AG10803 (cell line): ENCODE data around the gene BACE2.
"Not testable (repeated sequence)": the region's sequence is repeated elsewhere in the genome, so short reads cannot be mapped to it uniquely, and the experiment has no call there.

Experiments
- DNase-seq: peaks from one replicate; pipeline ENCODE4 v3.0.0; 2010; ENCODE audit warnings: low read depth
- H3K4me3 ChIP-seq: 2 replicates; pipeline ENCODE4 v1.5.1; 2011; ENCODE audit warnings: mild to moderate bottlenecking, low read length, control low read depth
- TF ChIP-seq, protein P1 (sequence below): conservative IDR thresholded peaks from 2 replicates; pipeline ENCODE4 v1.5.1; 2011; ENCODE audit warnings: mild to moderate bottlenecking, low read length, control low read depth, inconsistent platforms

BACE2 gene

DNA sequence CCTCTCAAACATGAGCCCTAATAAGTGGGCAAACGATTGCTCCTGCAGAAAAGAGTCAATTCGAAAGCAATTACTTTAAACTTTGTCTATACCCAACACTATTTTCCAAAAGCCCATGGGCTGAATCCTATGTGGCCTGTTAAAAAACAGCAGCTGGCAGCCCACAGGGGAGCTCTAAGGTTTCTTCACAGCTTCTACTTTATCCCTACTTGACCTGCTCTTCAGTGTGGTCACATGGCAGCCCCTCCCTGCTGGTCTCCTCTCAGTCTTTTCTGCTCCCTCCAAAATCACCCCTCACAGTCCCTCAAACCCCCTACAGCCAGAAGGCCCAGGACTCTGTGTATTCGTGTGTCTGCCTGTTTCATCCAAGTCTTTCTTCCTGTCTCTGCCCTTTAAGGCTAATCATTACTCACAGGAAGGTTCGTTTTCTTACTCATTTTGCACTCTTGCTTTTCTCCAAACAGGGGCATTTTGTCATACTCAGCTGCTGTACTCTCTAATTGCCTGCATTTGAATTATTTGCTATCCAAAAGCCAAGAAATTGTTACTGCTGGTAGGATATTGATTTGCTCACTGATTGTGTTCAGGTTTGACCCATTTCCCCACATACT lies 86.2 kb downstream of the BACE2 start:
- no peak overlapping the region for H3K4me3 ChIP-seq
- TF ChIP-seq, protein P1, sequence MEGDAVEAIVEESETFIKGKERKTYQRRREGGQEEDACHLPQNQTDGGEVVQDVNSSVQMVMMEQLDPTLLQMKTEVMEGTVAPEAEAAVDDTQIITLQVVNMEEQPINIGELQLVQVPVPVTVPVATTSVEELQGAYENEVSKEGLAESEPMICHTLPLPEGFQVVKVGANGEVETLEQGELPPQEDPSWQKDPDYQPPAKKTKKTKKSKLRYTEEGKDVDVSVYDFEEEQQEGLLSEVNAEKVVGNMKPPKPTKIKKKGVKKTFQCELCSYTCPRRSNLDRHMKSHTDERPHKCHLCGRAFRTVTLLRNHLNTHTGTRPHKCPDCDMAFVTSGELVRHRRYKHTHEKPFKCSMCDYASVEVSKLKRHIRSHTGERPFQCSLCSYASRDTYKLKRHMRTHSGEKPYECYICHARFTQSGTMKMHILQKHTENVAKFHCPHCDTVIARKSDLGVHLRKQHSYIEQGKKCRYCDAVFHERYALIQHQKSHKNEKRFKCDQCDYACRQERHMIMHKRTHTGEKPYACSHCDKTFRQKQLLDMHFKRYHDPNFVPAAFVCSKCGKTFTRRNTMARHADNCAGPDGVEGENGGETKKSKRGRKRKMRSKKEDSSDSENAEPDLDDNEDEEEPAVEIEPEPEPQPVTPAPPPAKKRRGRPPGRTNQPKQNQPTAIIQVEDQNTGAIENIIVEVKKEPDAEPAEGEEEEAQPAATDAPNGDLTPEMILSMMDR: no peak
- DNase-seq: no peak

DNA sequence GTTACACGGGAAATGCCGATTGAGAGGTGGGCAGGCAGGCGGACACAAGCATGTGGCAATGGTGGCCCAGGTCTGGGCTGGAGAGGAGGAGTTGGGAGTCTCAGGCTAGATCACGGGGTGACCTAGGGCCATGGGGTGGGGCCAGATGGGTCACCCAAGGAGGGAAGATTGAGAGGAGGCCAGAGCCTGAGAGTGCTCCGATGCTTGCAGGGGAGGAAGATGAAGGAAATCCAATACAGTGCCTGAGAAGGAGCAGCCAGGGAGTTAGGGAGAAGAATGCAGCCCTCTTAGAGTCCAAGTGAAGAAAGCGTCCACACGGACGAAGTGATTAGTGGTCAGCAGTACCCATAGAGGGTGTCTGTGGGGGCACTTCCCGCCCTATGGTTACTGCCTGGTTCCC lies 87.2 kb downstream of the BACE2 start:
- DNase-seq: no peak
- no peak overlapping the region for H3K4me3 ChIP-seq
- TF ChIP-seq, protein P1: no peak

DNA sequence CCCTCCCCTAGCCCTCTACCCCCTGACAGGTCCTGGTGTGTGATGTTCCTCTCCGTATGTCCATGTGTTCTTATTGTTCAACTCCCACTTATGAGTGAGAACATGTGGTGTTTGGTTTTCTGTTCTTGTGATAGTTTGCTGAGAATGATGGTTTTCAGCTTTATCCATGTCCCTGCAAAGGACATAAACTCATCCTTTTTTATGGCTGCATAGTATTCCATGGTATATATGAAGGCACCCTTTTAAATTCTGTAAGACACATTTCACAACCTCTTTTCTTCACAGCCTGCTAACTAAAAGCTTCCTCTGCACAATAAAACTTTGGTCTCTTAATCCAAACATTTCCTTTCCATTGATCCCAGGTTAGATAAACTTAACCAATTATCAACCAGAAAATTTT lies 88.3 kb downstream of the BACE2 start:
- H3K4me3 ChIP-seq, DNase-seq: not testable (repeated sequence)

GRCh38 chr21:41256771-41257702 lies 89.1 kb downstream of the BACE2 start:
- TF ChIP-seq, protein P1: no peak
- H3K4me3 ChIP-seq: no peak overlapping the region
- DNase-seq: no peak

DNA sequence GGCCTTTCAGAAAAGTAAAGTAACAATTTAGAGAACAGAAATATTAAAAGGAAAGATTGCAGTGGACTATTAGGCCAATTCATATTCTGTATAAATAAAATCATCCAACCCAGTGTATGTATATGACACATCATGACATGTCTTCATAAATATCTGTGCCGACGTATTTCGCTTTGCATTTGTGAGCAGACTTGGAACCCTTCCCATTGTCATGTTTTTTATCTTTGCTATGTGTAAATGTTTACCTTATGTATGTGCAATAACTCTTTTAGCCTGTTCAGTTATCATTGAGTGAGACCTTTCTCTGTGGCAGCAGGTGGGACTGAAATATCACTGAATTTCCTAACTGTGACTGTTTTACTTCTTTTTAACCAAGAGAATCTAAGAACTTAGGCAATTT lies 90.7 kb downstream of the BACE2 start:
- DNase-seq: no peak
- TF ChIP-seq, protein P1: no peak

DNA sequence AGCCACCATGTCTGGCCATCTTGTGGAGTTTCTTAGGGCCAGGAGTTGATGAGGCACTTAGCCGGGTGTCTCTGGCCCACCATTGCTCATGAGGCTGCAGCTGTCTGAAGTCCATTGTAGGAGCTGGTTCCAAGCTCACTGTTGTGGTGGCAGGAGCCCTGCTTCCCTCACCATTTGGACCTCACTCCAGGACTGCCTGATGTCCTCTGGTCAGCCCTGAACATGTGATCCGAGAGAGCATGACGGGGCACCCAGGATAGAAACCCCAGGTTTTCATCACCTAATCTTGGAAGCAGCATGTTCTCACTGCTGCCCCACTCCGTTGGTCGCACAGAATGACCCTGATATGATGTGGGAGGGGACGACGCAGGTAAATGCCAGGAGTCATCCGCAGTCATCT lies 92.5 kb downstream of the BACE2 start:
- no peak overlapping the region for H3K4me3 ChIP-seq
- TF ChIP-seq, protein P1: no peak
- DNase-seq: no peak

More for the DNA sequence above, 90.7 kb downstream of the BACE2 start:
- no peak overlapping the region for H3K4me3 ChIP-seq

- no peak for DNase-seq
Observed at GRCh38 chr21:41267346-41267745, 99.4 kb downstream of the BACE2 start.

More at GRCh38 chr21:41267346-41267745, 99.4 kb downstream of the BACE2 start:
- no peak overlapping the region for H3K4me3 ChIP-seq
- TF ChIP-seq, protein P1: no peak
